GM21717 (cell line): ENCODE results near the gene ABHD16B.
"Not testable (repeated sequence)": the region's sequence is repeated elsewhere in the genome, so short reads cannot be mapped to it uniquely, and the experiment has no call there.

Source experiments
- ATAC-seq: cut with Tn5 transposase; IDR thresholded peaks from one replicate; pipeline ENCODE4 v1.9.1; 2021; ENCODE audit warnings: mild to moderate bottlenecking, moderate library complexity; ENCODE audit not compliant: unreplicated experiment

The ABHD16B gene

DNA sequence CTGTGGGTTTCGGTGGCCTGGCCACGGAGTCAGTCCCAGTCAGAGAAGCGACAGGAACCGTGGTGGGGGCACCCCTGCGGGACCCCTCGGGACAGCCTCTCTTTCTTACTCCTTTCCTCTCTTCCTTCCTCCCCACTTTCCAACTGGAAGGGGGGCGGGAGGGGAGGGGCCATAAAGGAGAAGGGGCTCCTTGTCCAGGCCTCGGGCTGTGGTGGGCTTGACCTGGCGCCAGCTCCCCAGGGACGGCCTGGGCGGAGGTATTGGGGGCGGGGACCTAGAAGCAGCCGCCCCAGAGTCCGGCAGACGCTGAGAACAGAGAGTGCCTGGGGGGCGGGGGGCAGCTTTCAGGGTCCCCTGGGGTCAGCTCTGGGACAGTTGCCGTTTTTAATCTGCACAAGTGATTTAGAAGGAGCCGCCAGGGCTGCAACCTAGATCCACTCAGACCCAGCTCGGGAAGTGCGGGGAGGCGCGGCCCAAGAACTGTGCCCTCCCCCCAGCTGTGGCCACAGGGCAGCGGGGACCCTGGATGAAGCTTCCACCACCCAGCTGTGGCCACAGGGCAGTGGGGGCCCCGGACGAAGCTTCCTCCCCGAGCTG lies 6.4 kb upstream of the ABHD16B start:
- no peak for ATAC-seq

DNA sequence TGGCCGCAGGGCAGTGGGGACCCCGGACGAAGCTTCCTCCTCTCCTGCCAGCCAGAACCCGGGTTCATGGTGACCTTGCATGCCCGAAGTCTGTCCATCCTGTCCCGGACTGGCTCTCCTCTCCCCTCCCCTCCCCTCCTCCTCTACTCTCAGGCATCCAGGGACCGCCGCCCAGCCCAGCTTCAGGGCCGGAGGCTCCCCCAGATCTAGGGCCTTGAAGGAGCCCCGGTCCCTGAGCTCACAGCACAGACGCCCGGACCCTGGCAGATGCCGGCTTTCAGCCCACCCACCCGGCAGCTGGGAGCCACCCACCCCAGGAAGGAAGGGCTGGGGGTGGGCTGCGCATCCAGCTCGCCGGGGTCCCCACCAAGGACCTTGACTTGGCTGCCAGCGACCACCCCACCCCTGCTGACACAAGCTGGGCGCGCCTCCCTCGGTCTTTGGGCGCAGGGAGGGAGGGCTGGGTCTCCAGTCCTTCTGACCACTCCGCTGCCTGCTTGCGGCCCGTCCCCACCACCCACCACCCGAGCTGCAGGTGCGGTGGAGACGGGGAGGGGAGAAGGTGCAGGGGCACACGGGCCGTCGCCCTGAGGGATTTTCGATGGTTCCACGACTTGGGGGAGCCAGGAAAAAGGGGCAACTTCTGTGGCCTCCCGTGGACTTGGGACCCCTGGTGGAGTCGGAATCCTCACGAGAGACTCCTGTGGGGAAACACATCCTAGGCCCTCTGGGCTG lies 5.8 kb upstream of the ABHD16B start:
- ATAC-seq: no peak

DNA sequence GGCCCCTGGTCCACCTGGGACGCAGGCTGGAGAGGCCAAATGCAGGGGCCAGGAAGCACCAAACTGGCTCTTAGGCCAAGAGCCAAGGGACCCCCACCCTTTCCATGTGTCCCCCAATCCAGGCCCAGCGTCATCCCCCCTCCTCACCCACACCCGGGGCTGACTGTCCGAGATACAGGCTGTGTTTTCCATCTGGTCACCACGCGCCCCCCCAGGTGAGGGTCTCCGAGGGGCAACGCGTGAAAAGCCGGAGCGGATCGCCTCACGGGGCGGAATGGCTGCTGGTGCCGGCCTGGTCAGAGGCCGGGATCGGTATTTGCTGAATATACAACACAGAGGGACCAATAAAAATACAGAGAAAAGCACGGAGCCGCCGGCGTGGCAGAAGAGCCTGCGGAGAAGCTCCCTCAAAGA lies 5.2 kb upstream of the ABHD16B start:
- no peak for ATAC-seq

DNA sequence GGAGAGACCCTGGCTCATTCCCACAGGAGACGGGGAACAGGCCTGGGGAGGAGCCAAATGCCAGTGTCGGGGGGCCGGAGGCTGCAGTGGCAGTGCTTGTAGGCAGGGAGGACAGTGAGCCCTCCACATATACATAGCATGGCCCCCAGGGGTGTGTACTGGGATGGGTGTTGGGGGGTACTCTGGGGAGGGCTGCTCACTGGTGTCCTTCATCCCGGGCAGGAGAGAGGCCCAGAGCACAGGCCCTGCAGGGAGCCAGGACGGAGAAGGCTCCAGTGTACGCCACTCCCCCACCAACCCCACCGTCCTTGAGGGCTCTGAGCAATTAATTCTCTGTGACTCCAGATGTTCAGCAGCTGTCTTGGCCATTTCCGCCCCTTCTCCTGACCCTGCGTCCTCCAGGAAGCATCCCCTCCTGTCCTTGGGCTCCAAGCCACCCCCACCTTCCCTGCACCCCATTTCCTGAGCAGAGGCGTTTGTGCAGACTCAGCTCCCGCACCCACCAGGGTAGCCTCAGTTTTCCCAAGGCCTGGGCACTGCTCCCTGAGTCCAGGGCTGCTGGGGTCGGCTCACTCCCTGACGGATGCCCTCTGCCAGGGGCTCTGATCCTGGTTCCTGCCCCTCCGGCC lies 3.4 kb upstream of the ABHD16B start:
- no peak for ATAC-seq

DNA sequence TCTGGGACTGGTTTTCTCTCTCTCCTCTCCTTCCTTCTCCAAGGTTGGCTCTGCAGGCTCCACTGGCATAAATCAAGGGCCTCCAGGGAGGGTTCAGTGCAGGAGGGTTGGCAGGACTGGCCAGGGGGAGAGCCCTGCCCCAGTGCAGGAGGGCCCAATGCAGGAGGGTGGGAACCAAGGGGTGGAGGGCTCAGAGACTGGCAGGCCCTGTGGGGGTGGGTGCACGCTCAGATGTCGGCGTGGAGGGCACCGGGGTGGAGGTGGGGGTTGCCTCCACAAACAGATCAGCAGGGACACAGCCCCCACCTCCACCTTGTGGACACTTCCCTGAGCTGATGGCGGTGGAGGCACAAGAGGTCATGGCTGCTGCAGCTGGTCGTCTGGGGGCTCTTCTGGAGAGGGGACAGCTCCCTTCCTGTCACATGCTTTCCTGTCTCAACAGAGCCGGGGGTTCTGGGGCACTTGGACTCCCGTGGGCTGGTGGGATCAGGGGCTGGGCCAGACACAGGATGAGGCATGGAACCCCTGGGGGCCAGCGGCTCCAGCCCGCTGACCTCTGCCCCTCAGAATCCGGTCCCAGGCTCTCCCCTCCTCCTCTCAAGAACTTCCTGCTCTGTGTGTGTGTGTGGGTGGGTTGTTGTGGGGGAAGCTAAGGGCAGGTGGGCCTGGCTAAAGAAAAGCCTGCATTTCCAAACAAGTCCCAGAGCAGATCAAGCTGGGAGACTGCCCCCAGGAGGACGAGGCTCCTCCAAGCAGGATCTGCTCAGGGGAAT lies 2.7 kb upstream of the ABHD16B start:
- no peak for ATAC-seq

DNA sequence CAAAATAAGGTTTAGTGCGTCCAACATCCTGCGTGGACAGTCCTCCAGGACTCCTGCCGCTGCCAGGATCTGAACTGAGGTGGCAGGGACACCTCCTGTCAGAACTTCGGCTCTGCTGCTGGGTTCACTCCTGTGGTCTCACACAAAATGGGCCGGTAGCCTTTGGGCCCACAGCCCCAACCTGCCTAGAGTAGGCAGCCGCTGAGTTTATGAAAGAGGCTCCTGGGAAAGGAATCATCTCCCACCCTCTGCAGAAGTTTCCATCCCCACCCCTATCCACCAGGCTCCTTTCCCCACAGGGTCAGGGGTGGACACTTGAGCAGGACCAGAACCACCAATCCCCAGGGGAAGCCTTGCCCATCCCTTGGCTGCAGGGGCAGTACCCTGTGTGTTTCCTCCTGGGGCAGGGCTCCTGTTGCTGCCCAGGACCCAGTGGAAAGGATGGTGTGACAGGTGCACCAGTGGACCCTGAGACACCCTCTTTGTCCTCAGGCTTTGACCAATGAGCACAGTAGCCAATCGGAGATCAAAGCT lies 2.1 kb upstream of the ABHD16B start:
- ATAC-seq: no peak

DNA sequence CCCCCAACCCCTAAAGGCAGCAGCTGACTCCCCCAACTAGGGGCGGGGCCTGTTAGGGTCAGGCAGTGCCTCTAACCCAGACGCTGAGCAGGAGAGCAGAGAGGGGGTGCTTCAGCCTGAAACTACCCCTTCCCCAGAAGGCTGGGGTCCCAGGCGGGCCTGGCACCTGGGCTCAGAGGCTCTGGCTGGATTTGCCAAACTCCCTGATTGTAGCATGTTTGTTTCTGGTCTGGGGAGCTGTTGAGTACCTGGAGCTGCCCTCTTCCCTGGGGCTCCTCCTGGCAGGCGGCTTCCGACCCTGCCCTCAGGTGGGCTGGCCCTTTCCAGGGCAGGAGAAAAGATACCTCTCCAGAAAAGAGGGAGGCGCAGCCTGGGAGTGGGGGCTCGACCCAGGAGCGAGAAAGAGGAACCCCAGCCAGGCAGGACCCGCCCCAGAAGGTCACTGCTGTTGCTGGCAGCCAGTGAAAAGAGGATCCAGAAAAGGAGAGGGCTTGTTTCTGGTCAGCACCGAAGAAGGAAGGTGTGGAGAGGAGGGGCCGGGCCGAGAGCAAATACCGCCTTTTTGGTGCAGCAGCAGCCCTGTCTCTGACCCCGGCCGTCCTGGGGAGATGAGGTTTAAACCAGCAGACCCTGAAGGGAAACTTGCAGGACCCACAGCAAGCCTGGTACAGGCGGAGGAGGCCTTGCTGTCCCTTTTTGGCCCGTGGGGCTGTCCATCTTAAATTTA lies 810 bp upstream of the ABHD16B start:
- no peak for ATAC-seq

DNA sequence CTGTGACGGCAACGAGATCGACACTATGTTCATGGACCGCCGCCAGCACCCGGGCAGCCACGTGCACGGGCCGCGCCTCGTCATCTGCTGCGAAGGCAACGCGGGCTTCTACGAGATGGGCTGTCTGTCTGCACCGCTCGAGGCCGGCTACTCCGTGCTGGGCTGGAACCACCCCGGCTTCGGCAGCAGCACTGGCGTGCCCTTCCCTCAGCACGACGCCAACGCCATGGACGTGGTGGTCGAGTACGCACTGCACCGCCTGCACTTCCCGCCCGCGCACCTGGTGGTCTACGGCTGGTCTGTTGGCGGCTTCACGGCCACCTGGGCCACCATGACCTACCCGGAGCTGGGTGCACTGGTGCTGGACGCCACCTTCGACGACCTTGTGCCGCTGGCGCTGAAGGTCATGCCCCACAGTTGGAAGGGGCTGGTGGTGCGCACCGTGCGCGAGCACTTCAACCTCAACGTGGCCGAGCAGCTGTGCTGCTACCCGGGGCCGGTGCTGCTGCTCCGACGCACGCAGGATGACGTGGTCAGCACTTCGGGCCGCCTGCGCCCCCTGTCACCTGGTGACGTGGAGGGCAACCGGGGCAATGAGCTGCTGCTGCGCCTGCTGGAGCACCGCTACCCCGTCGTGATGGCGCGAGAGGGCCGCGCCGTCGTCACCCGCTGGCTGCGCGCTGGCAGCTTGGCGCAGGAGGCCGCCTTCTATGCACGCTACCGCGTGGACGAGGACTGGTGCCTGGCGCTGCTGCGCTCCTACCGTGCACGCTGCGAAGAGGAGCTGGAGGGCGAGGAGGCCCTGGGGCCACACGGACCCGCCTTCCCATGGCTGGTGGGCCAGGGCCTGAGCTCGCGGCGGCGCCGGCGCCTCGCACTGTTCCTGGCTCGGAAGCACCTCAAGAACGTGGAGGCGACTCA lies 943 bp downstream of the ABHD16B start:
- ATAC-seq: no peak

DNA sequence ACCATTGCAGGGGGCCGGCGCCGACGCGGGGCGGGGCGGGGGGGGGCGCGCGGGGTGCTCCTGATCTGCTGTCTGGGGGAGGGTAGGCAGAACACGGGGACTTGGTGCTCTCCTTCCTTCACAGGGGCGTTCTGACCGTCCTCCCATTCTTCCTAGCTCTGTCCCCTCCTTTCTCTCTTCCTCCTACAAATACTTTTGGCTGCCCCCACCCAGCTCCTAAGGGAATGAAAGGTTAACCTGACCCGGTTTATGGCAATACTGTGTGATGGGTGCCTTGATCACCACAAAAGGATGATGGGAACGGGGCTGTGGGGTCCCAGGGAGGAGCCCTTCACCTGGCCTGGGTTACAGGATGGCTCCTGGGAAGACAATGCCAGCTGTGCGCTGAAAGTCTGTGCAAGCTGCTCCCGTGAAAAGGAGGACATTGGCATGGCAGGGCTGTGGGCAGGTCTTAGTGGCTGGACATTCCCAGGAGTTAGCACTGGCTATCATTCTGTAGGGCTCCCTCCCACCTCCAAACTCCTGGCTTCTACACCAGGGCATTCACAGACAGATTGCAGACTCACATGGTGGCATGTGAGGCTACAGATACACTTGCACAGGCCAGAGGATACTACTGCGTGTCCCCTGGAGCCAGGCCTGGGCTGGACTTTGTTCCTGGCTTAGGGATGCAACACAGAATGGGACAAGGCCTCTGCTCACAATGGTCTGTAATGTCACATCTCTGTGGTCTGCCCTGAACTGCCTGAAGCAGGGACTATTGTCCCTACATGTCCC lies 1.9 kb downstream of the ABHD16B start:
- no peak for ATAC-seq

DNA sequence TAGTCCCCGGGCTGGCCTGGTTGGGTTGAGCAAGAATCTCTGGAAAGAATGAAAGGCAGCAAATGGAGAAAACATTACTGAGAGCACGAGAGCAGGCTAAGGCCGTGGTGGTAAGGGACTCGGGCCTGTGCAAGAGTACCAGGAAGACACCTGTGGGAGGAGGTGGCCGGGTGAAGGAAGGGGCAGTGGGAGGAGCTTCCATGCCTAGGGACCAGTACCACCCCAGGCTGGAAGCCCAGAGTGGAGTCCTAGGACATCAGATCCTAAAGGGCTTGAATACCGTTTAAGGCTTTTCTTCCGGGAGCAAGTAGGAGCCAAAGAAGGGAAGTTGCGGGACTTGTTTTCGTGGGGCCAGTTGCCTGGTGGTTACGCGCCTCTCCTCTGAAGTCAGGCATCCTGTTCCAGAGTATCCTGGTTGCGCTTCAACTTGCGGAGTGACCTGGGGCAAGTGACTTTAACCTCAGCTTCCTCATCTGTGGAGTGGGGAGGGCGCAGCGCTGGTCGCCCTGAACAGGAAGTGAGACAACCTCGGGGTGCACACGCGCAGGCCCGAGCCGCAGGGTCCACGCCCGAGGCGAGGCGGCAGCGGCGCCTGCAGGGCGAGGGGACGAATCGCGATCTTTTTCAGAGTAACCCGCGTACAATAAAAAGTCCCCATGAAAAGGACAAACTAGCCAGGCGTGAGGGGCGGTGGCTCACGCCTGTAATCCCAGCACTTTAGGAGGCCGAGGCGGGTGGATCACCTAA lies 2.7 kb downstream of the ABHD16B start:
- ATAC-seq: peak; percentile 54

DNA sequence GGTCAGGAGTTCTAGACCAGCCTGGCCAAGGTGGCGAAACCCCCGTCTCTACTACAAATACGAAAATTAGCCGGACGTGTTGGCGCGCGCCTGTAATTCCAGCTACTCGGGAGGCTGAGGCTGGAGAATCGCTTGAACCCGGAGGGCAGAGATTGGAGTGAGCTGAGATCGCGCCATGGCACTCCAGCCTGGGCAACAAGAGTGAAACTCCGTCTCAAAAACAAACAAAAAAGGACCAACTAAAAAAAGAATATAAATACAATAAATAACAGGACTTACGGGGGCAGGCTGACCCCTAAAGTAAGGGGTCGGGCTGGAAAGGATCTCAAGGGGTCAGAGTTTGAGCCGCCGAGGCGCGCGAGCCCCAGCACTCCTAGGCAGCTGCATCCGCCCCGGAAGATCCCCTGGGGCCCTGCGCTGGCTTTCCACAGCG lies 3.3 kb downstream of the ABHD16B start:
- no peak for ATAC-seq

DNA sequence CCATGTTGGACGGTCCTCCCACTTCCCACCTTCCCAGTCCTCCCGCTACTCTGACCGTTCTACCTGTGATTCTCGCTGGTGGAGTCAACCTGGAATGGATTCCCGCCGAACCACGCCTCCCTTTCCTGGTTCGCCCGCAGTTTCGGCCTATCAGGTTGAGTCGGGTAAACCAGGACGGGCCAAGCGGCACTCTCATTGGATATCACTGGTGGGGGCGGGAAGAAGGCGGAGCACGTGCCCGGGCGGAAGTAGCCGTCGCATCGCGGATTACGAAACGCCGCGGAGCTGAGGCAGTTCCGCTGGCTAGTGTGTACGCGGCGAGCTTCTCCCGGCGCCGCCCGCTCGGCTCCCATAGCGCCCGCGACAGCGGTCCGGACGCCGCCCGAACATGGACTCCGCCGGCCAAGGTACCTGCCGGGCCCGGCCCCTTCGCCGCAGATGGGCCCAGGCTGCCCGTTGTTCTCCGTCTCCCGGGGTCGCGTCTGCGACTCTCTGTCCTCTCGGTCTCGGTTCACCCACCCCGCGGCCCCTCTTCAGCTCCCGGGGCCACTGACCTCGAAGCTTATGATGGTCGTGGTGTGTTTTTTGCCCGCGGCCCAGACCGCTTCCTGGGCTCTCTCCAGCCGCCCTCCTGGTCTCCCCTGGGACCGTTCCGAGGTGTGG lies 3.8 kb downstream of the ABHD16B start, which contains the start of gene TPD52L2:
Gene TPD52L2, plus strand, starts transcription at position 293 of the 663 bp plus-strand sequence. Its CDS starts 96 bp downstream, at position 389.
- peak; percentile 55 for ATAC-seq

DNA sequence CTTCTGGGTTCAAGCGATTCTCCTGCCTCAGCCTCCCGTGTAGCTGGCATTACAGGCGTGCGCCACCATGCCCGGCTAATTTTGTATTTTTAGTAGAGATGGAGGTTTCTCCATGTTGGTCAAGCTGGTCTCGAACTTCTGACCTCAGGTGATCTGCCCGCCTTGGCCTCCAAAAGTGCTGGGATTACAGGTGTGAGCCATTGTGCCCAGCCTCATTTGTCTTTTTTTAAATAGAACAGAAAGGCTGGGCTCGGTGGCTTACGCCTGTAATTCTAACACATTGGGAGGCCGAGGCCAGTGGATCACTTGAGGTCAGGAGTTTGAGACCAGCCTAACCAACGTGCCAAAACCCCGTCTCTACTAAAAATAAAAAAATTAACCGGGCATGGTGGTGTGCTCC lies 5.7 kb downstream of the ABHD16B start:
- ATAC-seq: not testable (repeated sequence)

DNA sequence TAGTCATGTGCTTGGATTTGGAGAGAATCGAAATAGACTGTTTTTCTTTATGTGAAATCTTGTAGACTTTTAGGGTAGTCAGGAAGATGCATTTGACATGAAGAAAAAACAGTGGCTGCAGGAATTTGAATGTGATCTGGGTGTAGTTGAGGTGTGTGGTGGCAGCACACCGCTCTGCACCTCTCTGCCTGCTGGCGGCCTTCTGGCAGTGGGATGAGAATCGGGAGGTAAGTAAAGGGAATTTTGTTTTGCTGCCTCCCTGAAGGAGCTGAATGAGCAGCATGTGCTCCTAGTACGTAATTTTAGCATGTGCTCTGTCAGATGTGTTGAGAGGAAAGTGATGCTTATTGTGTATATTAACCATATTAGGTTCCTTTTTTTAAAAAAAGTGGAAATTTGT lies 7.0 kb downstream of the ABHD16B start:
- ATAC-seq: no peak

DNA sequence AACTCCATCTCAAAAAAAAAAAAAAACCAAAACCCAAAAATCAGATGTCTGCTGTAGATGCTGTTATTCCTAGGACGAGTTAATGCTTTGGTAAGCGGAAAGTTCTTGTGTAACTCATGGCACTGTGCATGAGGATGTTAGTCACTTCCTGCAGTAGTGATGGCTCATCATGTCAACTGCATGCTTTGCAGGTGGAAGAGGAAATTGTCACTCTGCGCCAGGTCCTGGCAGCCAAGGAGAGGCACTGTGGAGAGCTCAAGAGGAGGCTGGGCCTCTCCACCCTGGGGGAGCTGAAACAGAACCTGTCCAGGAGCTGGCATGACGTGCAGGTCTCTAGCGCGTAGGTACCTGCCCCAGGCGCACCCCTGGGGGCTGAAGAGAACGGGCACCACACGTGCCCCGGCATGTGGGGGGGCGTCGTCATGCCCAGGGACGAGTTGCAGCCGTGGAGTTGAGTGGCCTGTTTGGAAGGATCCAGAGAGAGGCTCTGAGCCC lies 12.2 kb downstream of the ABHD16B start:
- ATAC-seq: no peak

DNA sequence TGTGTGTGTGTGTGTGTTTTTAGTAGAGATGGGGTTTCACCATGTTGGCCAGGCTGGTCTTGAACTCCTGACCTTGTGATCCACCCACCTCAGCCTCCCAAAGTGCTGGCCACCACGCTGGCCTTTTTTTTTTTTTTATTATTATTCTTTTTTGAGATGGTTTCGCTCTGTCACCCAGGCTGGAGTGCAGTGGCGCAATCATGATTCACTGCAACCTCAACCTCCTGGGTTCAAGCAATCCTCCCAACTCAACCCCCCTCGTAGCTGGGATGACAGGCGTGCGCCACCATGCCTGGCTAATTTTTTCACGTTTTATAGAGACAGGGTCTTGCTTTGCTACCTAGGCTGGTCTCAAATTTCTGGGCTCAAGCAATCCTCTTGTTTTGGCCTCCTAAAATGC lies 12.9 kb downstream of the ABHD16B start:
- not testable (repeated sequence) for ATAC-seq

DNA sequence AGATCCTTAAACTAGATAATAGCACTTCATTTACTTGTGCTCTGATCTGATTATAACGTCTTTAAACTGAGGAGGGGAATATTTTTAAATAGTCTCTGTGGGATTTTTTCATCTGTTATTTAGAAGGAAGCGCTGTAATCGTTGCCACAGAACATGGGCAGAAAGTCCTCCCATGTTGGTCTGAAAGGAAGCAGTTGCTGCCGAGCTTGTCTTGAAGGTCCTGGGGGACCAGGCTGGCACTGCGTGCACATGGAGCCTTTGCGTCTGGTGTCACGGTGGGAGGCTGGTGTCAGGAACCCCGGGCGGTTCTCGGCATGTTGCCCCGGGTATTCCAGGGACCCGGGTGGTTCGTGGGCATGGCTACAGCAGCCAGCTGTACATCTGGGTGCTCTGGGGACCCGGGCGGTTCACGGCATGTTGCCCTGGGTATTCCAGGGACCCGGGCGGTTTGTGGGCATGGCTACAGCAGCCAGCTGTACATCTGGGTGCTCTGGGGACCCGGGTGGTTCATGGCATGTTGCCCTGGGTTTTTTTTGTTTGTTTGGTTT lies 15.3 kb downstream of the ABHD16B start:
- no peak for ATAC-seq
